A673 (cell line): ENCODE measurements around the gene PPP2R5D. TPM values are rescaled to one million over a fixed set of nuclear protein-coding genes. Genes with fewer than 3 reads are reported as not detected.

Source experiments
- BruUV-seq: library from RNA; stranded (reverse); fragments of 400-500 nt; replicated peaks from 2 replicates; lab custom pipeline; 2021; lab: Mats Ljungman, UMichigan
- CTCF ChIA-PET: fragments of 300-600 bp; sonication (Branson Sonifier 250); formaldehyde crosslinking; loops from one replicate; lab custom pipeline; 2022; ENCODE audit warnings: antibody characterized with exemption; lab: Charles Lee
- POLR2A ChIA-PET: fragments of 300-600 bp; sonication (Branson Sonifier 250); formaldehyde crosslinking; loops from one replicate; lab custom pipeline; 2022; ENCODE audit warnings: antibody characterized with exemption; ENCODE audit not compliant: low non-redundant PET; lab: Charles Lee
- DNase-seq: peaks from one replicate; pipeline ENCODE4 v3.0.0-alpha.2; 2015; ENCODE audit warnings: low spot score
- H3K27ac ChIP-seq: fragments of 200-600 bp; sonication (generic); 2 replicates; pipeline ENCODE4 v1.5.1; 2016; ENCODE audit warnings: mixed run types, low read depth, mild to moderate bottlenecking, mixed read lengths, antibody characterized with exemption, low read length; ENCODE audit not compliant: poor library complexity, severe bottlenecking
- H3K27me3 ChIP-seq: fragments of 200-600 bp; sonication (generic); replicated peaks from 2 replicates; pipeline ENCODE4 v1.6.1; 2017; ENCODE audit warnings: mixed run types, low read depth, mild to moderate bottlenecking, mixed read lengths, antibody characterized with exemption, low read length; ENCODE audit not compliant: insufficient read depth, poor library complexity
- H3K36me3 ChIP-seq: fragments of 200-600 bp; sonication (generic); 2 replicates; pipeline ENCODE4 v1.6.1; 2016; ENCODE audit warnings: mixed run types, mild to moderate bottlenecking, mixed read lengths, antibody characterized with exemption, low read length; ENCODE audit not compliant: insufficient read depth, poor library complexity, severe bottlenecking
- H3K4me1 ChIP-seq: fragments of 200-600 bp; sonication (generic); 2 replicates; pipeline ENCODE4 v1.6.1; 2017; ENCODE audit warnings: mixed run types, mild to moderate bottlenecking, mixed read lengths, antibody characterized with exemption, low read length; ENCODE audit not compliant: insufficient read depth, poor library complexity, severe bottlenecking
- H3K4me3 ChIP-seq: fragments of 200-600 bp; sonication (generic); 2 replicates; pipeline ENCODE4 v1.5.1; 2016; ENCODE audit warnings: low read depth, mixed run types, mild to moderate bottlenecking, mixed read lengths, low read length; ENCODE audit not compliant: poor library complexity, severe bottlenecking
- H3K9me3 ChIP-seq: fragments of 200-600 bp; sonication (generic); 2 replicates; pipeline ENCODE4 v1.6.1; 2016; ENCODE audit warnings: mixed run types, low read depth, mild to moderate bottlenecking, mixed read lengths, antibody characterized with exemption, low read length; ENCODE audit not compliant: poor library complexity, severe bottlenecking
- EZH2 ChIP-seq: fragments of 200-600 bp; sonication (generic); IDR thresholded peaks from 2 replicates; pipeline ENCODE4 v1.6.1; 2017; ENCODE audit warnings: borderline replicate concordance, low read depth, mild to moderate bottlenecking, mixed read lengths, antibody characterized with exemption, low read length; ENCODE audit not compliant: poor library complexity, severe bottlenecking
- intact Hi-C: fragments of 100-400 bp; cut with micrococcal nuclease; formaldehyde crosslinking; loops from one replicate; pipeline ENCODE4 v1.10.0; 2022; ENCODE audit not compliant: unreplicated experiment
- total RNA-seq: library from RNA; stranded (reverse); gene quantifications from 2 replicates; pipeline ENCODE4 v1.2.3, GENCODE V29; 2021
- TF ChIP-seq, protein P1 (sequence below): fragments of 300-800, 200-600 bp; sonication (generic); conservative IDR thresholded peaks from 2 replicates; pipeline ENCODE4 v1.5.1; 2017; ENCODE audit warnings: low read depth, mild to moderate bottlenecking, antibody characterized with exemption, low read length, moderate library complexity, mixed read lengths

Gene PPP2R5D
- total RNA-seq, 1 experiment from 2014 or later: 73.6 TPM

DNA sequence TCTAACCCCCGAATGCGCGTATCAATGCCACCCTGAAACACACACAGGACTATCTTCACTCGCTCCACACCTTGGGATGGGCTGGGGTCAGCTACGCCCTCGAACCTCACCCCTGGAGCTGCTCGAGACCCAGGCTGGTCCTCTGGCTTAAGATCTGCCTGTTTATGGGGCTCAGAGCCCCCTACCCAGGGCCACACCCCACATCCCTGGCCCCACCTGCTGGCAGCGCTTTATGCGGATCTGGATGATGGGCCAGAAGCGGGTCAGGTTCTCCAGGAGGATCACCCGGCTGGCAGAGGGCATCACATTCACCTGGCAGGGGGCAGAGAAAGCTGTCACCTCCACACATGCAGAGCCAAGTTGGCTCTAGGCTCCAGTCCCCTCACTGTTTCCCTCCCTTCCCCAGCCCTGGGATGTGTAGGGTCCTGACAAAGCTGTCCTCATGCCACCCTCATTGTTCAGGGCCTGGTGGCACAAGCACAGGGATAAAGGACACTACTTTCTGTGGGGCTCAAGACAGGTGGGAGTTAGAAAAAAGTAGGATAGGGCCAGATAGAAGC is 61.1 kb downstream of the PPP2R5D start:
- no peak overlapping the region for H3K4me3 ChIP-seq
- H3K4me1 ChIP-seq: no peaks in the 10 kb centered on the region
- POLR2A ChIA-PET: interaction anchor here (0.8 kb wide), 1 partner anchor 14 kb away, joined by 3 read pairs; the partner anchor contains the start of genes KLC4 and MRPL2
- TF ChIP-seq, protein P1, sequence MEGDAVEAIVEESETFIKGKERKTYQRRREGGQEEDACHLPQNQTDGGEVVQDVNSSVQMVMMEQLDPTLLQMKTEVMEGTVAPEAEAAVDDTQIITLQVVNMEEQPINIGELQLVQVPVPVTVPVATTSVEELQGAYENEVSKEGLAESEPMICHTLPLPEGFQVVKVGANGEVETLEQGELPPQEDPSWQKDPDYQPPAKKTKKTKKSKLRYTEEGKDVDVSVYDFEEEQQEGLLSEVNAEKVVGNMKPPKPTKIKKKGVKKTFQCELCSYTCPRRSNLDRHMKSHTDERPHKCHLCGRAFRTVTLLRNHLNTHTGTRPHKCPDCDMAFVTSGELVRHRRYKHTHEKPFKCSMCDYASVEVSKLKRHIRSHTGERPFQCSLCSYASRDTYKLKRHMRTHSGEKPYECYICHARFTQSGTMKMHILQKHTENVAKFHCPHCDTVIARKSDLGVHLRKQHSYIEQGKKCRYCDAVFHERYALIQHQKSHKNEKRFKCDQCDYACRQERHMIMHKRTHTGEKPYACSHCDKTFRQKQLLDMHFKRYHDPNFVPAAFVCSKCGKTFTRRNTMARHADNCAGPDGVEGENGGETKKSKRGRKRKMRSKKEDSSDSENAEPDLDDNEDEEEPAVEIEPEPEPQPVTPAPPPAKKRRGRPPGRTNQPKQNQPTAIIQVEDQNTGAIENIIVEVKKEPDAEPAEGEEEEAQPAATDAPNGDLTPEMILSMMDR: no peak
- TF ChIP-seq EZH2: no peak
- BruUV-seq: no TSS peak
- intact Hi-C loops: no loop called here
- H3K9me3 ChIP-seq: no peaks in the 10 kb centered on the region
- DNase-seq: no peak
- H3K36me3 ChIP-seq: peaks cover 64% of the 10 kb centered on the region
- no peak overlapping the region for H3K27ac ChIP-seq
- H3K27me3 ChIP-seq: no peaks in the 10 kb centered on the region
- CTCF ChIA-PET: no interaction called here

GRCh38 chr6:43047998-43048397 is 63.6 kb downstream of the PPP2R5D start:
- Histone ChIP-seq H3K27ac (no peak overlapping the region), H3K4me3 (no peak overlapping the region), H3K27me3 (no peaks in the 10 kb centered on the region), H3K36me3 (peaks cover 66% of the 10 kb centered on the region), H3K9me3 (no peaks in the 10 kb centered on the region), H3K4me1 (peaks cover 19% of the 10 kb centered on the region)
- CTCF ChIA-PET: no interaction called here
- no peak for DNase-seq
- intact Hi-C loops: no loop called here
- TF ChIP-seq EZH2: no peak
- TF ChIP-seq, protein P1: no peak
- POLR2A ChIA-PET: no interaction called here
- no TSS peak for BruUV-seq

- no TSS peak for BruUV-seq
- Histone ChIP-seq H3K27ac (no peak overlapping the region), H3K9me3 (no peaks in the 10 kb centered on the region), H3K4me1 (peaks cover 24% of the 10 kb centered on the region), H3K27me3 (no peaks in the 10 kb centered on the region), H3K4me3 (no peak overlapping the region), H3K36me3 (peaks cover 51% of the 10 kb centered on the region)
- CTCF ChIA-PET: no interaction called here
- POLR2A ChIA-PET: no interaction called here
- DNase-seq: no peak
- no peak for TF ChIP-seq EZH2
- TF ChIP-seq, protein P1: no peak
- intact Hi-C loops: no loop called here
Observed at GRCh38 chr6:43050981-43051380, 66.6 kb downstream of the PPP2R5D start.
